VCaP (cell line): Measurements from ENCODE around the gene ADH1B.

Source experiments
- H3K27ac ChIP-seq: fragments of 450-650 bp; 2 replicates; pipeline ENCODE4 v1.5.1; 2017
- CTCF ChIP-seq: fragments of 450-650 bp; conservative IDR thresholded peaks from 2 replicates; pipeline ENCODE4 v1.5.1; 2017; ENCODE audit warnings: mild to moderate bottlenecking, moderate library complexity

The ADH1B gene

GRCh38 chr4:99293357-99293756 is 27.8 kb downstream of the ADH1B start:
- no peak for TF ChIP-seq CTCF
- H3K27ac ChIP-seq, result no peak overlapping the region

GRCh38 chr4:99290848-99291786 is 30.1 kb downstream of the ADH1B start, which contains the start of gene ADH1A:
TSS of gene ADH1A (minus strand) at chr4:99290985. CDS start at chr4:99290914, 71 bp downstream.
- no peak for TF ChIP-seq CTCF
- H3K27ac ChIP-seq, result no peak within 1 kb of the TSS

- no peak for TF ChIP-seq CTCF
- H3K27ac ChIP-seq, result no peak overlapping the region
Measured at GRCh38 chr4:99285387-99285786, 35.8 kb downstream of the ADH1B start.

GRCh38 chr4:99282731-99283130 is 38.5 kb downstream of the ADH1B start:
- TF ChIP-seq CTCF, result no peak
- H3K27ac ChIP-seq, result no peak overlapping the region

- no peak overlapping the region for H3K27ac ChIP-seq
- no peak for TF ChIP-seq CTCF
Measured at GRCh38 chr4:99281261-99281660, 39.9 kb downstream of the ADH1B start.

GRCh38 chr4:99276417-99276816 is 44.8 kb downstream of the ADH1B start:
- no peak overlapping the region for H3K27ac ChIP-seq
- TF ChIP-seq CTCF, result no peak

GRCh38 chr4:99275885-99276284 is 45.3 kb downstream of the ADH1B start:
- H3K27ac ChIP-seq, result no peak overlapping the region
- TF ChIP-seq CTCF, result no peak
